WI38 (cell line): ENCODE measurements around the gene TAL1.

Source experiments
- H3K4me3 ChIP-seq: 2 replicates; pipeline ENCODE4 v1.5.1; 2011; ENCODE audit warnings: low read depth, mild to moderate bottlenecking, control low read depth, low read length
- TF ChIP-seq, protein P1 (sequence below): IDR thresholded peaks from 2 replicates; pipeline ENCODE4 v1.5.1; 2012; ENCODE audit warnings: low read depth, mild to moderate bottlenecking, control low read depth, low read length

The TAL1 gene

DNA sequence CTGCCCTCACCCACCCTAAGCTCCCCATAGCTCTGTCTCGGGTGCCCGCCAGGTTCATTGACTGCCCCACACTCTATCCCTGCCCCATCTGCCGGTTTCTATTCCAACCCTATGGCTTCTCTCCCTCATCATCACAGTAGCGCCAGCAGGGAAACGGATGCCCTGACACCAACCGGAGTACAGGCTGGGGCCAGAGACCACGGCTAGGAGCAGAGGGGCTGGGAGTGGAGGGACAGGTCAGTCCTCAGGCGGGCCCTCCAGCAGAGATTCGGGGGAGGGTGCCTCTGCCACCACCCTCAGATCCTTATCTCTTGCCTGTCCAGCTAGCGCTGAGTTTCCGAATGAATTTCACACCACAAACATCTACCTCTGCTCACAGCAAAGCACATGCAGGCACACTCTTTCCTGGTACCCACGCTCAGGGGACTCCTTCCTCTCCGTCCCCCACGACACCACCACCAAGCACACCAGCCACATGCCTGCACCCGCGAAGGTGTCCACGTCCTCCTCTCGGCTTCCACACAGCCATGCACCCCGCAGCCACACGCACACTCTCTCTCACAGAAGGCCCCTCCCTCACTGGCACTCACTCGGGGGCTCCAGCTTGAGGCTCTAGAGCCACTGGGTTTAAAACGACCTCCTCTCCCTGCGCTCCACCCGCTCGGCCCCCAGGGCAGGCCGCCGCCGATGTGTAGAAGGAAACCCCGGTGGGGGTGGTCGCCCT, 7.2 kb downstream of the TAL1 start:
- H3K4me3 ChIP-seq, result no peak overlapping the region
- TF ChIP-seq, protein P1, sequence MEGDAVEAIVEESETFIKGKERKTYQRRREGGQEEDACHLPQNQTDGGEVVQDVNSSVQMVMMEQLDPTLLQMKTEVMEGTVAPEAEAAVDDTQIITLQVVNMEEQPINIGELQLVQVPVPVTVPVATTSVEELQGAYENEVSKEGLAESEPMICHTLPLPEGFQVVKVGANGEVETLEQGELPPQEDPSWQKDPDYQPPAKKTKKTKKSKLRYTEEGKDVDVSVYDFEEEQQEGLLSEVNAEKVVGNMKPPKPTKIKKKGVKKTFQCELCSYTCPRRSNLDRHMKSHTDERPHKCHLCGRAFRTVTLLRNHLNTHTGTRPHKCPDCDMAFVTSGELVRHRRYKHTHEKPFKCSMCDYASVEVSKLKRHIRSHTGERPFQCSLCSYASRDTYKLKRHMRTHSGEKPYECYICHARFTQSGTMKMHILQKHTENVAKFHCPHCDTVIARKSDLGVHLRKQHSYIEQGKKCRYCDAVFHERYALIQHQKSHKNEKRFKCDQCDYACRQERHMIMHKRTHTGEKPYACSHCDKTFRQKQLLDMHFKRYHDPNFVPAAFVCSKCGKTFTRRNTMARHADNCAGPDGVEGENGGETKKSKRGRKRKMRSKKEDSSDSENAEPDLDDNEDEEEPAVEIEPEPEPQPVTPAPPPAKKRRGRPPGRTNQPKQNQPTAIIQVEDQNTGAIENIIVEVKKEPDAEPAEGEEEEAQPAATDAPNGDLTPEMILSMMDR, result no peak

DNA sequence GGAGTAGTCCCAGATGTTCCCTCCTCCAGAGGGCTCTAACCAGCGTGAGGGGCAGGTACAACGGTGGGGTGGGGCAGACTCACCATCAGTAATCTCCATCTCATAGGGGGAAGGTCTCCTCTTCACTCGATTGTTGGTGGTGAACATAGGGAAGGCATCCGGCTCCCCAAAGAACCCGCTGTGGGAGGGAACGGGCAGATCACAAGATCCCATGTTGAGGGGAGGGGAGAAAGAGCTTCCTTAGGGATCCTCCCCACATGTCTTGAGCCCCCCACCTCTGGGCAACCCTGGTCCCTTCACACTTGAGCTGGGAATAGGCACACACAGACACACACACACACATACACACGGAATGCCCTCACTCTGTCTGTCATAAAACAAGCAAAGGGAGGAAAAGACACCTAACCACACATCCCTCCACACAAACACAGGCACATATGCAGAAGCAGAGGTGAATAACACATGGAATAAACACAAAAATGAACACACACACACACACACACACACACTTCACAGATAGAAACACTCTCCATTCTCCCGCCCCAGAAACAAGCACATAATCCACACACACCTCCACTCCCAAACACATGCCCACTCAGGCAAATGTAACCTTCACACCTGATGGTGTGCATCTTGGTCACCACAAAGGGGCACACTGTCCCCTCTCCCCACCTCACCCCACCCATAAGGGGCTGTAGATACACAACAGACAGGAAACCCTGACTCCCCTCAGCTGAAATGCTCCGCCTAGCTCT, 7.9 kb downstream of the TAL1 start:
- TF ChIP-seq, protein P1, result no peak
- no peak overlapping the region for H3K4me3 ChIP-seq

DNA sequence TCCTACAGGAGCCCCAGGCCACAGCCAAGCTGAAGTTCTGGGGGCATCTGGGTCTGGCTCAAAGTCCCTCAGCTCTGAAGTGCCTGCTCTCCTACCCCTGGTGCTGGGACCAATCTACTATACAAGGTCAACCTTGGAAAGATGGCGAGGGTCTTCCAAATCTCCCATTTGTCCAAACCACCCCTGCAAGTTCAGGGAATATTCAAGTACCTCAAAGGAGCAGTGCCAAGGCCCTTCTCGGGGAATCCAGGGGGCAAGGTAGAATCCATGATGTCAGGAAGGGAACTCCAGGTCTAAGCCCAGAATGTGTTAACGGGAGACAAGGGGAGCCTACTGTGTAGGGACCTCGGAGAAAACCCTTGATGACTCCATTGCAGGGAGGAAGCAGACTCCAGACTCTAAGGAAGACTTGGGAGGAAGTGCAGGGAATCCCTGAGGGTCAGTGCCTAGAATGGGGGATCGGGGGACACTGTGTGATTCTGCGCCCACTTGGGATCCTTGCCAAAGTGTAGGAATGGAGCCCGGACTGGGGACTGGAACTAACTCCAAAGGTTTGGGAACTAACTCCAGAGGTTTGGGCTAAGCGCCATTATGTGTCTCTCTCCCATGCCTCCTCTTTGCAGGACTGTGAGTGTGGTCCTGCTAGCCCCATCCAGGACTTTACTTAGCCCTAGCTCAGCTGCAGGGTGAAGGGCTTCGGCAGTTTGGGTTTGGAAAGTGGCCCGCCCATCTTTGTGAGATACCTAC, 8.7 kb downstream of the TAL1 start:
- no peak overlapping the region for H3K4me3 ChIP-seq
- TF ChIP-seq, protein P1, result no peak

DNA sequence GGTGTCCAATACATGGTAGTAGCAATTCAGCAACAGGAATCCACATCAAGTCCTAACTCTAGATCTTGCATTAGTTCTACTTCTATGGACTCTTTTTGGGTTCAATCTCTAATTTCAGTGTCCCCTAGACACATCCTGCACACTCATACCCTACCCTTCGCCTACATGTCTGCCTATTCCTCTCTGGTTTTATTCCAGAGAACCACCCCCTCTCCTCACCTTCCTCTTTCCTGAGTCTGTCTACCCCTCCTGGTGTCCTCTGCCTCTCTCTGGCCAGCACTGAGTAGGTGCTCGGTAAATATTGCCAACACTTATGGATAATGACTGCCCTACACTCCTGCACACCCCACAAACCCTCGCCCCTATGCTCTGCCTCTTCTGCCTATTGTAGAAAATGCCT, 9.5 kb downstream of the TAL1 start:
- no peak overlapping the region for H3K4me3 ChIP-seq
- TF ChIP-seq, protein P1, result no peak

DNA sequence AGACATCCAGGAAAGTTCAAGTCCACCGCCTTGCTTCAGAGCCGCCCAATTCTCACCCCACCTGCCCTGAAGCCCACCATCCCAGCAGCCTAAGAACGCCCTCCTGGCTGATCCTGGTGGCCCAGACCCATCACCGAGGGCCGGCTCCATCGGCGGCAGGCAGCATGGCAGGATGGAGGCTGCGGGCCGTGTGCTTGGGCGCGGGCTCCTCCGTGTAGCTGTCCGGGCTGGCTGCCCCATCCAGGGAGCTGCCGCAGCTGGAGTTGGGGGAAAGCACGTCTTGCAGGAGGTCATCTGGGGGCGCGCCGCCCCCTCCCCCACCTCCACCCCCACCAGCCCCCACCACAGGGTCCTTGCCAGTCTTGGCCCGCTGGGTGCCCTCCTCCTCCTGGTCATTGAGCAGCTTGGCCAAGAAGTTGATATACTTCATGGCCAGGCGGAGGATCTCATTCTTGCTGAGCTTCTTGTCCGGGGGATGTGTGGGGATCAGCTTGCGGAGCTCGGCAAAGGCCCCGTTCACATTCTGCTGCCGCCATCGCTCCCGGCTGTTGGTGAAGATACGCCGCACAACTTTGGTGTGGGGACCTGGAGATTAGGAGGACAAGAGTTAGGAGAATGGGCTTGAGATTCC, 12.3 kb downstream of the TAL1 start:
- H3K4me3 ChIP-seq, result no peak overlapping the region
- TF ChIP-seq, protein P1, result no peak

DNA sequence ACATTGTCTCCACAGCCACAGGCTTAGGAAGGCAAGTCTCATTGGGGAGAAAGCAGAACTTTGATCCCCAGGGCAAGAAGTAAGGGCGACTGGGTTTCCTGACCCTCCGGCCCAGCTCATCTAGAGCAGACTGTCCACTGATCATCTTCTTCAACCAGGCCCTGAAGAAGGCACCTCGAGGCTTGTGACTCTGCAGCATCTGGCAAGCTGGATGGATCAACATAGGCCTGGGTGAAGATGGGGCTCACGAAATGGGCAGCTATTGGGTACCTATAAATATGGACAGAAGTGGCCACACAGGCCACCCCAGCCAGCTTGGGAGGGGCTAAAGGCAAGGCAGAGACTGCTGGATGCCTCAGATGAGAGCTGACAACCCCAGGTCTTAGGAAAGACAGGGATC, 13.0 kb downstream of the TAL1 start:
- TF ChIP-seq, protein P1, result no peak
- H3K4me3 ChIP-seq, result no peak overlapping the region
